H1 (cell line): ENCODE data around the gene KCNB1. TPM values are rescaled to one million over a fixed set of nuclear protein-coding genes. Genes with fewer than 3 reads are reported as not detected.

Experiments used
- CTCF ChIA-PET: fragments of 300-600 bp; sonication (Branson Sonifier 250); formaldehyde crosslinking; loops from one replicate; lab custom pipeline; 2021; ENCODE audit not compliant: partially characterized antibody; lab: Charles Lee
- POLR2A ChIA-PET: fragments of 300-600 bp; sonication (Branson Sonifier 250); formaldehyde crosslinking; loops from one replicate; lab custom pipeline; 2021; ENCODE audit warnings: inconsistent platforms; ENCODE audit not compliant: partially characterized antibody; lab: Charles Lee
- DNase-seq, 2 experiments: peaks; one replicate each; pipeline versions ENCODE4 v3.0.0 to v3.0.0-alpha.2; 2010 to 2022; ENCODE audit warnings: low spot score in 2 of 2, low read depth in 1 of 2, mixed read lengths in 1 of 2
- FAIRE-seq: peaks from 2 replicates; lab custom pipeline; 2011; peaks lifted over from hg19 to GRCh38; lab: Jason Lieb, UNC
- H2AFZ ChIP-seq: 2 replicates; pipeline ENCODE4 v1.8.1; 2012; ENCODE audit warnings: low read length, inconsistent platforms
- H2AK5ac ChIP-seq: 2 replicates; pipeline ENCODE4 v1.6.1; 2013; ENCODE audit warnings: low read depth, low read length
- H2BK120ac ChIP-seq: replicated peaks from 2 replicates; pipeline ENCODE3; 2013; ENCODE audit warnings: low read depth, low read length, inconsistent platforms
- H2BK12ac ChIP-seq: 2 replicates; pipeline ENCODE4 v1.6.1; 2013; ENCODE audit warnings: low read depth, low read length
- H2BK15ac ChIP-seq: 2 replicates; pipeline ENCODE4 v1.6.1; 2013; ENCODE audit warnings: low read length
- H2BK20ac ChIP-seq: 2 replicates; pipeline ENCODE4 v1.6.1; 2013; ENCODE audit warnings: low read length
- H2BK5ac ChIP-seq: 2 replicates; pipeline ENCODE4 v1.6.1; 2013; ENCODE audit warnings: low read depth, low read length
- H3K14ac ChIP-seq: 2 replicates; pipeline ENCODE4 v1.6.1; 2013; ENCODE audit warnings: inconsistent platforms; ENCODE audit not compliant: insufficient read length
- H3K18ac ChIP-seq: 2 replicates; pipeline ENCODE4 v1.6.1; 2013; ENCODE audit warnings: low read length; ENCODE audit errors: extremely low read depth
- H3K23ac ChIP-seq: 2 replicates; pipeline ENCODE4 v1.6.1; 2013; ENCODE audit warnings: inconsistent platforms; ENCODE audit not compliant: insufficient read length
- H3K23me2 ChIP-seq: 2 replicates; pipeline ENCODE4 v1.6.1; 2013; ENCODE audit warnings: low read depth, low read length
- H3K27ac ChIP-seq: 2 replicates; pipeline ENCODE4 v1.6.1; 2011; ENCODE audit warnings: low read depth, low read length, inconsistent platforms
- H3K27me3 ChIP-seq, 4 experiments: replicated peaks in 1 of 4; 1 replicate in 1 of 4; 2 replicates in 3 of 4; pipeline versions ENCODE4 v1.6.1 to v1.8.1; 2011 to 2013; ENCODE audit warnings: low read length in 3 of 4, mild to moderate bottlenecking in 3 of 4, inconsistent platforms in 2 of 4, mixed read lengths in 2 of 4, moderate library complexity in 1 of 4; ENCODE audit not compliant: control insufficient read depth in 3 of 4, insufficient read depth in 3 of 4; ENCODE audit errors: extremely low read depth in 1 of 4
- H3K36me3 ChIP-seq, 4 experiments: 2 replicates each; pipeline versions ENCODE4 v1.6.1 to v1.8.1; 2011 to 2013; ENCODE audit warnings: mild to moderate bottlenecking in 4 of 4, low read length in 3 of 4, moderate library complexity in 2 of 4, control low read depth in 1 of 4, inconsistent platforms in 1 of 4; ENCODE audit not compliant: insufficient read depth in 4 of 4, control insufficient read depth in 2 of 4
- H3K4ac ChIP-seq: replicated peaks from 2 replicates; pipeline ENCODE3; 2013; ENCODE audit warnings: low read length, low read depth, mixed read lengths, inconsistent platforms; ENCODE audit not compliant: insufficient read length
- H3K4me1 ChIP-seq, 4 experiments: replicated peaks in 1 of 4; 1 replicate in 1 of 4; 2 replicates in 3 of 4; pipeline versions ENCODE4 v1.6.1 to v1.8.1; 2011 to 2013; ENCODE audit warnings: low read length in 3 of 4, inconsistent platforms in 2 of 4, mixed read lengths in 1 of 4; ENCODE audit not compliant: insufficient read depth in 4 of 4, control insufficient read depth in 3 of 4
- H3K4me2 ChIP-seq, 2 experiments: 2 replicates each; pipeline versions ENCODE4 v1.6.1 to v1.8.1; 2011 to 2013; ENCODE audit warnings: low read depth in 2 of 2, low read length in 2 of 2, control low read depth in 1 of 2, inconsistent platforms in 1 of 2, mild to moderate bottlenecking in 1 of 2; ENCODE audit not compliant: insufficient read depth in 1 of 2
- H3K4me3 ChIP-seq, 4 experiments: fragments of 200-600, 300-600 bp in 1 of 4; sonication (generic), shearing (Covaris generic), sonication (Bioruptor Twin) in 1 of 4; 2 replicates each; pipeline versions ENCODE4 v1.5.1 to v1.8.1; 2011 to 2016; ENCODE audit warnings: low read length in 4 of 4, low read depth in 3 of 4, control low read depth in 2 of 4, inconsistent platforms in 2 of 4, mild to moderate bottlenecking in 2 of 4, mixed read lengths in 1 of 4, moderate library complexity in 1 of 4; ENCODE audit not compliant: insufficient read depth in 2 of 4; ENCODE audit errors: extremely low read depth in 1 of 4
- H3K56ac ChIP-seq: replicated peaks from 2 replicates; pipeline ENCODE3; 2013; ENCODE audit warnings: low read depth, mild to moderate bottlenecking, mixed read lengths, low read length, inconsistent platforms; ENCODE audit not compliant: insufficient read length
- H3K79me1 ChIP-seq: 2 replicates; pipeline ENCODE4 v1.6.1; 2013; ENCODE audit warnings: low read depth, low read length, control low read depth
- H3K79me2 ChIP-seq, 2 experiments: 2 replicates each; pipeline versions ENCODE4 v1.6.1 to v1.8.1; 2012 to 2013; ENCODE audit warnings: low read length in 2 of 2, mild to moderate bottlenecking in 2 of 2, inconsistent platforms in 1 of 2; ENCODE audit not compliant: insufficient read depth in 2 of 2, control insufficient read depth in 1 of 2
- H3K9ac ChIP-seq, 4 experiments: replicated peaks in 1 of 4; 1 replicate in 1 of 4; 2 replicates in 3 of 4; pipeline versions ENCODE4 v1.6.1 to v1.8.1; 2011 to 2013; ENCODE audit warnings: low read depth in 3 of 4, low read length in 3 of 4, control low read depth in 2 of 4, mild to moderate bottlenecking in 2 of 4, moderate library complexity in 2 of 4, inconsistent platforms in 1 of 4; ENCODE audit errors: extremely low read depth in 1 of 4
- H3K9me3 ChIP-seq, 2 experiments: 2 replicates each; pipeline versions ENCODE4 v1.6.1 to v1.8.1; 2012 to 2013; ENCODE audit warnings: mild to moderate bottlenecking in 2 of 2, moderate library complexity in 2 of 2, control low read depth in 1 of 2, inconsistent platforms in 1 of 2, low read depth in 1 of 2, low read length in 1 of 2, mixed read lengths in 1 of 2; ENCODE audit not compliant: insufficient read depth in 2 of 2
- H4K20me1 ChIP-seq, 2 experiments: replicated peaks in 1 of 2; 2 replicates each; pipeline versions ENCODE3 to v1.8.1; 2011 to 2013; ENCODE audit warnings: inconsistent platforms in 2 of 2, low read length in 2 of 2, mild to moderate bottlenecking in 1 of 2; ENCODE audit not compliant: insufficient read depth in 2 of 2, control insufficient read depth in 1 of 2
- H4K5ac ChIP-seq: 2 replicates; pipeline ENCODE4 v1.6.1; 2013; ENCODE audit warnings: low read length, low read depth, mixed read lengths, inconsistent platforms; ENCODE audit not compliant: insufficient read length
- H4K8ac ChIP-seq: 2 replicates; pipeline ENCODE4 v1.8.0; 2013; ENCODE audit warnings: mild to moderate bottlenecking, moderate library complexity, low read length, inconsistent platforms; ENCODE audit not compliant: insufficient read depth; ENCODE audit errors: extremely low read depth
- H4K91ac ChIP-seq: replicated peaks from 2 replicates; pipeline ENCODE3; 2013; ENCODE audit warnings: low read length, mixed read lengths, inconsistent platforms; ENCODE audit not compliant: insufficient read length
- CTBP2 ChIP-seq: IDR thresholded peaks from 2 replicates; pipeline ENCODE4 v1.7.0; 2011; ENCODE audit warnings: borderline replicate concordance, mild to moderate bottlenecking, moderate library complexity, mixed read lengths, low read length; ENCODE audit not compliant: insufficient read depth, insufficient read length
- EGR1 ChIP-seq: IDR thresholded peaks from 2 replicates; pipeline ENCODE4 v1.6.1; 2011; ENCODE audit warnings: low read depth, low read length, borderline replicate concordance
- EZH2 ChIP-seq: fragments of 200-600 bp; sonication (generic); IDR thresholded peaks from 2 replicates; pipeline ENCODE4 v1.7.1; 2012; ENCODE audit warnings: low read depth, mild to moderate bottlenecking, moderate library complexity, low read length, inconsistent platforms; ENCODE audit not compliant: severe bottlenecking
- GABPA ChIP-seq: IDR thresholded peaks from 2 replicates; pipeline ENCODE4 v1.6.1; 2011; ENCODE audit warnings: mild to moderate bottlenecking, low read length, moderate library complexity, borderline replicate concordance; ENCODE audit not compliant: insufficient read depth
- PHF8 ChIP-seq: fragments of 200-600 bp; sonication (generic); conservative IDR thresholded peaks from 2 replicates; pipeline ENCODE4 v1.7.1; 2012; ENCODE audit warnings: low read depth, mild to moderate bottlenecking, inconsistent platforms, low read length, moderate library complexity
- RBBP5 ChIP-seq: IDR thresholded peaks from 2 replicates; pipeline ENCODE4 v1.7.1; 2012; ENCODE audit warnings: low read depth, mild to moderate bottlenecking, inconsistent platforms, low read length, moderate library complexity, borderline replicate concordance
- SIRT6 ChIP-seq: IDR thresholded peaks from one replicate; pipeline ENCODE4 v1.7.1; 2012; ENCODE audit warnings: low read length, inconsistent platforms
- SP2 ChIP-seq: IDR thresholded peaks from 2 replicates; pipeline ENCODE4 v1.6.1; 2012; ENCODE audit warnings: mild to moderate bottlenecking, low read length, inconsistent platforms
- SRF ChIP-seq: IDR thresholded peaks from 2 replicates; pipeline ENCODE4 v1.6.1; 2011; ENCODE audit warnings: mild to moderate bottlenecking, low read depth, low read length, moderate library complexity
- TAF1 ChIP-seq: IDR thresholded peaks from 2 replicates; pipeline ENCODE4 v1.6.1; 2011; ENCODE audit warnings: mild to moderate bottlenecking, low read depth, low read length
- TAF7 ChIP-seq: optimal IDR thresholded peaks from 2 replicates; pipeline ENCODE3; 2011; ENCODE audit warnings: low read depth, mild to moderate bottlenecking, inconsistent platforms, low read length, moderate library complexity, borderline replicate concordance
- TEAD4 ChIP-seq: IDR thresholded peaks from 2 replicates; pipeline ENCODE4 v1.6.1; 2012; ENCODE audit warnings: low read depth, low read length, inconsistent platforms, mixed read lengths
- WGBS, 2 experiments: shearing (Covaris generic) in 1 of 2; methylation state at CpG; one replicate each; pipeline versions ENCODE4 v1.1.6 to v1.1.7; 2013 to 2015; ENCODE audit warnings: low lambda C conversion rate in 2 of 2, mixed read lengths in 2 of 2, inconsistent platforms in 1 of 2, low coverage in 1 of 2, missing lambda C conversion rate in 1 of 2; ENCODE audit not compliant: insufficient replicate concordance in 2 of 2, insufficient coverage in 1 of 2, insufficient read length in 1 of 2; ENCODE audit errors: extremely low coverage in 1 of 2, missing lambda C conversion rate in 1 of 2; 5-methylcytosine and 5-hydroxymethylcytosine counted together
- polyA plus RNA-seq, 7 experiments: library from polyadenylated mRNA; depleted of rRNA in 3 of 7; stranded (reverse) in 5 of 7; unstranded in 2 of 7; fragments of >200 nt in 5 of 7; fragments of 200-250 nt in 2 of 7; gene quantifications; 1 replicate in 5 of 7; 2 replicates in 1 of 7; 4 replicates in 1 of 7; pipeline versions ENCODE4 v1.2.1 to v1.2.3, GENCODE V29; 2011 to 2013; ENCODE audit warnings: missing spikeins in 2 of 7, mixed read lengths in 2 of 7
- total RNA-seq: library from RNA; stranded (reverse); fragmentation: NEBNext Ultra II Directional; extraction: Animal tissue kit (Norgen Biotek cat#: 25700); gene quantifications from 2 replicates; pipeline ENCODE4 v1.2.1, GENCODE V29; 2021

Gene KCNB1
- total and polyA plus RNA-seq, 2 of the 8 experiments (the other 6 are each of a cell fraction or from before 2014, with no cell fraction given): 0.58 to 0.67 TPM

DNA sequence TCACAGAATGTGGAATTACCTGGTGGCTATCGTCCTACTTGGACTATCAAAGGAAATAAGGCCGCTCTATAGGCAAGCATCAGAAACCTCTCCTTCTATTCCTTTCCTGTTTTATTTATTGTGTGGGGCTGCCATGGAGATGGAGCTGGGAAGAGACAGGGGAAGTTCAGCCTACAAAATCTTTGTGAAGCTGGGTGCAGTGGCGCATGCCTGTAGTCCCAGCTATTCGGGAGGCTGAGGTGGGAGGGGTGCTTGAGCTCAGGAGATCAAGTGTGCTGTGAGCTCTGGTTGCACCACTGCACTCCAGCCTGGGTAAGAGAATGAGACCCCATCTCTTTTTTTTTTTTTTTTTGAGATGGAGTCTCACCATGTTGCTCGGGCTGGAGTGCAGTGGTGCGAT is 60.3 kb downstream of the KCNB1 start:
- no peak overlapping the region for H4K5ac ChIP-seq
- H4K20me1 ChIP-seq: no peaks in the 10 kb centered on the region
- no peak overlapping the region for H3K23ac ChIP-seq
- H3K56ac ChIP-seq: no peak overlapping the region
- H3K18ac ChIP-seq: no peak overlapping the region
- POLR2A ChIA-PET: no interaction called here
- no peak overlapping the region for H3K4me3 ChIP-seq
- no peak overlapping the region for H2BK5ac ChIP-seq
- H3K27me3 ChIP-seq: no peaks in the 10 kb centered on the region
- no peak overlapping the region for H2AFZ ChIP-seq
- CTCF ChIA-PET: interaction anchor here (0.8 to 1.9 kb wide), 5 partner anchors 14 to 479 kb away, joined by 3 to 5 read pairs (median 4); no protein-coding TSS in a partner anchor
- no peak overlapping the region for H2AK5ac ChIP-seq
- no peaks in the 10 kb centered on the region for H3K36me3 ChIP-seq
- 94% methylated on average over 6 of the region's 6 CpGs; no CpG with 5 or more reads in 1 of the 2 experiments for WGBS, 2 experiments
- no peaks in the 10 kb centered on the region for H3K9me3 ChIP-seq
- H3K23me2 ChIP-seq: no peaks in the 10 kb centered on the region; the same call in 1 of the 2 replicates
- no peak overlapping the region for H3K27ac ChIP-seq
- no peaks in the 10 kb centered on the region for H3K79me1 ChIP-seq
- no peak overlapping the region for H4K91ac ChIP-seq
- H3K4me1 ChIP-seq: no peaks in the 10 kb centered on the region; a peak in 1 of 7 replicates
- H4K8ac ChIP-seq: no peak overlapping the region
- no peak overlapping the region for H2BK120ac ChIP-seq
- no peak for FAIRE-seq
- no peaks in the 10 kb centered on the region for H3K79me2 ChIP-seq
- no peak overlapping the region for H2BK20ac ChIP-seq
- no peak overlapping the region for H3K14ac ChIP-seq
- no peak overlapping the region for H3K4me2 ChIP-seq
- H3K9ac ChIP-seq: no peak overlapping the region
- no peak for TF ChIP-seq CTBP2
- TF ChIP-seq RBBP5: no peak
- TF ChIP-seq TEAD4: no peak
- TF ChIP-seq EGR1: no peak
- TF ChIP-seq EZH2: no peak
- no peak for TF ChIP-seq TAF1
- no peak for TF ChIP-seq TAF7
- TF ChIP-seq SIRT6: no peak
- TF ChIP-seq PHF8: no peak
- no peak for TF ChIP-seq SRF
- no peak for TF ChIP-seq GABPA
- TF ChIP-seq SP2: no peak
- TF ChIP-seq, all 59 proteins: peak for 0
- DNase-seq: no peak
- Histone ChIP-seq H2BK12ac (no peak overlapping the region), H2BK15ac (no peak overlapping the region), H3K4ac (no peak overlapping the region)
